Kidney (tissue), 14 donors: ENCODE measurements around the gene BYSL. TPM values are rescaled to one million over a fixed set of nuclear protein-coding genes. Genes with fewer than 3 reads are reported as not detected.
A peak's percentile ranks its signal among the peaks of the same experiment; 100 is the strongest.

ENCODE experiments used
- DNase-seq, 5 donors: peaks; one replicate each; pipeline ENCODE4 v3.0.0-alpha.2; 2013 to 2020
- FAIRE-seq: peaks from 2 replicates; lab custom pipeline; 2012; peaks lifted over from hg19 to GRCh38; lab: Jason Lieb, UNC
- H3K27ac ChIP-seq, 2 donors: one replicate each; pipeline ENCODE4 v1.7.0; 2013; ENCODE audit warnings: low read depth in 2 of 2, low read length in 2 of 2, inconsistent platforms in 1 of 2
- H3K27me3 ChIP-seq: one replicate; pipeline ENCODE4 v1.7.1; 2013; ENCODE audit warnings: low read length, inconsistent platforms; ENCODE audit not compliant: control insufficient read depth, insufficient read depth
- H3K36me3 ChIP-seq, 3 donors: one replicate each; pipeline versions ENCODE4 v1.7.0 to v1.7.1; 2013; ENCODE audit warnings: low read length in 3 of 3, control low read depth in 1 of 3, inconsistent platforms in 1 of 3; ENCODE audit not compliant: insufficient read depth in 3 of 3, control insufficient read depth in 2 of 3
- H3K4me1 ChIP-seq, 3 donors: one replicate each; pipeline versions ENCODE4 v1.7.0 to v1.7.1; 2013; ENCODE audit warnings: low read length in 3 of 3, inconsistent platforms in 1 of 3, low read depth in 1 of 3; ENCODE audit not compliant: control insufficient read depth in 2 of 3, insufficient read depth in 2 of 3
- H3K4me3 ChIP-seq, 3 donors: one replicate each; pipeline versions ENCODE4 v1.7.0 to v1.8.1; 2013; ENCODE audit warnings: low read length in 3 of 3, control low read depth in 1 of 3, inconsistent platforms in 1 of 3
- H3K9ac ChIP-seq, 3 donors: one replicate each; pipeline versions ENCODE4 v1.7.0 to v1.7.1; 2013; ENCODE audit warnings: low read length in 3 of 3, control low read depth in 1 of 3, inconsistent platforms in 1 of 3
- H3K9me3 ChIP-seq, 3 donors: one replicate each; pipeline versions ENCODE4 v1.7.0 to v1.7.1; 2013; ENCODE audit warnings: low read length in 3 of 3, control low read depth in 1 of 3, inconsistent platforms in 1 of 3; ENCODE audit not compliant: control insufficient read depth in 2 of 3, insufficient read depth in 1 of 3
- CTCF ChIP-seq: IDR thresholded peaks from 3 replicates; pipeline ENCODE4 v1.5.1; 2012; ENCODE audit warnings: mild to moderate bottlenecking, moderate library complexity, borderline replicate concordance; ENCODE audit not compliant: insufficient read depth; ENCODE audit errors: extremely low read depth
- intact Hi-C: fragments of 100-400 bp; cut with DNase I; formaldehyde crosslinking; loops from one replicate; pipeline ENCODE4 v1.11.1; 2022
- polyA plus RNA-seq: library from polyadenylated mRNA; stranded (reverse); fragments of 350-450 nt; fragmentation: Illumina TruSeq; extraction: RNeasy Lipid Tissue Mini Kit (QIAGEN cat#74804); gene quantifications from one replicate; pipeline ENCODE4 v1.2.3, GENCODE V29; 2014; ENCODE audit warnings: low read depth, low replicate concordance; ENCODE audit not compliant: insufficient read depth
- total RNA-seq: library from RNA; stranded (reverse); fragmentation: NEBNext Ultra II Directional; extraction: Animal tissue kit (Norgen Biotek cat#: 25700); gene quantifications from one replicate; pipeline ENCODE4 v1.2.1, GENCODE V29; 2021
- donor health status: control.
- donor health status: control.
- donor health status: control.
- donor health status: control.
- donor health status: control.
- donor health status: DM: yes; HTN: yes; CAD: no.
- donor health status: Normal renal cell carcinoma (clear cell type).

Gene BYSL
- total and polyA plus RNA-seq, 2 donors from 2014 or later: 10.1 to 14.3 TPM

- intact Hi-C loops: no loop called here
- Histone ChIP-seq H3K27ac (no peak overlapping the region), H3K9me3 (no peaks in the 10 kb centered on the region), H3K9ac (no peak overlapping the region), H3K4me3 (no peak overlapping the region), H3K27me3 (no peaks in the 10 kb centered on the region), H3K36me3 (no peaks in the 10 kb centered on the region), H3K4me1 (no peaks in the 10 kb centered on the region)
- no peak for TF ChIP-seq CTCF
- no peak for FAIRE-seq
- DNase-seq: no peak
Measured at GRCh38 chr6:41878961-41879405, 42.3 kb upstream of the BYSL start.

GRCh38 chr6:41881506-41881905 is 39.8 kb upstream of the BYSL start:
- Histone ChIP-seq H3K9me3 (no peaks in the 10 kb centered on the region), H3K27me3 (no peaks in the 10 kb centered on the region), H3K4me3 (no peak overlapping the region), H3K36me3 (no peaks in the 10 kb centered on the region), H3K9ac (no peak overlapping the region), H3K27ac (no peak overlapping the region), H3K4me1 (no peaks in the 10 kb centered on the region)
- no peak for DNase-seq
- intact Hi-C loops: no loop called here
- TF ChIP-seq CTCF: no peak
- FAIRE-seq: peak; percentile 6

GRCh38 chr6:41884957-41885356 is 36.3 kb upstream of the BYSL start:
- no peak overlapping the region for H3K27ac ChIP-seq
- H3K36me3 ChIP-seq: no peaks in the 10 kb centered on the region
- H3K9ac ChIP-seq: no peak overlapping the region
- H3K9me3 ChIP-seq: no peaks in the 10 kb centered on the region
- no peak for FAIRE-seq
- DNase-seq: no peak
- no peaks in the 10 kb centered on the region for H3K4me1 ChIP-seq
- TF ChIP-seq CTCF: no peak
- intact Hi-C loops: no loop called here
- H3K27me3 ChIP-seq: no peaks in the 10 kb centered on the region
- no peak overlapping the region for H3K4me3 ChIP-seq

- FAIRE-seq (no peak), DNase-seq (no peak)
- H3K27me3 ChIP-seq: no peaks in the 10 kb centered on the region
- H3K36me3 ChIP-seq: no peaks in the 10 kb centered on the region
- TF ChIP-seq CTCF: no peak
- H3K9ac ChIP-seq: no peak overlapping the region
- no peak overlapping the region for H3K4me3 ChIP-seq
- no peak overlapping the region for H3K27ac ChIP-seq
- H3K4me1 ChIP-seq: no peaks in the 10 kb centered on the region
- intact Hi-C loops: no loop called here
- H3K9me3 ChIP-seq: no peaks in the 10 kb centered on the region
Measured at GRCh38 chr6:41885930-41886329, 35.4 kb upstream of the BYSL start.
